NCI-H2171 (cell line): ENCODE results near the gene SOD2.
"Not testable (repeated sequence)": the region's sequence is repeated elsewhere in the genome, so short reads cannot be mapped to it uniquely, and the experiment has no call there.

Source experiments
- DNase-seq: peaks from one replicate; lab custom pipeline; 2025; lab: John Stamatoyannopoulos, UW

The SOD2 gene

GRCh38 chr6:159716247-159717096 is 23.4 kb upstream of the SOD2 start:
- DNase-seq, result no peak

GRCh38 chr6:159715605-159716004 is 22.6 kb upstream of the SOD2 start:
- no peak for DNase-seq

GRCh38 chr6:159715166-159715565 is 22.1 kb upstream of the SOD2 start:
- DNase-seq, result no peak

- DNase-seq, result no peak
Observed at GRCh38 chr6:159714404-159714803, 21.4 kb upstream of the SOD2 start.

- DNase-seq, result no peak
Observed at GRCh38 chr6:159713984-159714383, 20.9 kb upstream of the SOD2 start.

DNA sequence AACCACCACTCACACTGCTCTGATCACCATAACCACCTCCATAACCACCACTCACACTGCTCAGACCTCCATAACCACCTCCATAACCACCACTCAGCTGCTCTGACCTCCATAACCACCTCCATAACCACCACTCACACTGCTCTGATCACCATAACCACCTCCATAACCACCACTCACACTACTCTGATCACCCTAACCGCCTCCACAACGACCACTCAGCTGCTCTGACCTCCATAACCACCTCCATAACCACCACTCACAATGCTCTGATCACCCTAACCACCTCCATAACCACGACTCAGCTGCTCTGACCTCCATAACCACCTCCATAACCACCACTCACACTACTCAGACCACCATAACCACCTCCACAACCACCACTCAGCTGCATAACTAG is 19.3 kb upstream of the SOD2 start:
- not testable (repeated sequence) for DNase-seq

DNA sequence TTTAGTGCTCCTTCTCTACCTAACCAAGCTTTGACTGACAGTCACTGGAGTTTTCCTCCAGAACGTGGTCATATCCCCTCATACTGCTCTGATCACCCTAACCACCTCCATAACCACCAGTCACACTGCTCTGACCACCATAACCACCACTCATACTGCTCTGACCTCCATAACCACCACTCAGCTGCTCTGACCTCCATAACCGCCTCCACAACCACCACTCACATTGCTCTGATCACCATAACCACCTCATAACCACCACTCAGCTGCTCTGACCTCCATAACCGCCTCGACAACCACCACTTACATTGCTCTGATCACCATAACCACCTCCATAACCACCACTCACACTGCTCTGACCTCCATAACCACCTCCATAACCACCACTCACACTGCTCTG is 17.6 kb upstream of the SOD2 start:
- DNase-seq, result not testable (repeated sequence)

GRCh38 chr6:159701413-159701999 is 8.5 kb upstream of the SOD2 start:
- no peak for DNase-seq

DNA sequence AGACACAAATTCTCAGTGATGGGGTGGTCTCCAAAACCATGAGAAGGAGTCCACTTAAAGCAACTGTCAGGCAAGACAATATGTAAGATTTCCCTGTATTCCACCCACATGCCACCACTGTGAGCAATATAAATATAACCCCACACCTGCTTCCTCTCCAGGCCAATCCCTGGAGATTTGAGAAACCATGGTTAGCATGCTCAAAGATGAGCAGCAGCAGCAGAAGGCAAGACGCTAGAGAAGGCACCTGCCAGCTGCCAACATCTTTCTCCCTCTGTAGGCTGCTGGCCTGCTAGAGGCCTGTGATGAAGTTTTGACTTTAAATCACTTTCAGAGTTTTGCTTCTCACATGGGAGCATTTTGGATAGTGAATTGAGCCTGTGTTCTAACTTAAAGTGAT is 7.9 kb upstream of the SOD2 start:
- DNase-seq, result peak; percentile 78

GRCh38 chr6:159695984-159696383 is 2.9 kb upstream of the SOD2 start:
- DNase-seq, result no peak

DNA sequence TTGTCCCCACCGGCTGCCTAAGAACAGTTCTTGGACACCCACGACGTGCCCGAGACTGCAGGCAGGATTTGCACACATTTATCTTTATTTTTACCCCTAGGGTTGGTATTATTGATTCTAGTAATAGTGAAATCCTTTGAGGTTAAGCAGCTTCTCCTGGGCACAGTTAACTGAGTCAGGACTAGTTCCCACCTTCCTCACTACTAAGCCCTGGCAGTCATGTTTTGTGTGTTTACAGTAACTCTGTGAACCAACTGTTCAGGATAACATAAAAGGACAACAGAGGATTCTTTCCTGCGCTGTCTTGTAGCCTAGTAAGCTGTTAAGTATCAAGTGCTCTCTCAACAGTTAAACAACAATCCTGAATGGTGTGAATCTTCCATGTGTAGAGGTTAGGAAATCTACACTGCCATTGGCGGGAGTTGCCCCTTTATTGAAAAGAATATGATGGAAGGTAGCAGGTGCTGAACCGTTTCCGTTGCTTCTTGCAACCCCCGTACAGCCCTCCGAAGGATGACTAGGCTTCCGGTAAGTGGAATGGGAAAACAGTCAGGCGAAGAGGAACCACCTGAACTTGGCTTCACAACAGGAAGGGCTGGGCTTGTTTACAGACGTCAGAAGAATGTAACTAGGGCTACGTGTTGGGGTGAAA is 979 bp upstream of the SOD2 start:
- DNase-seq, result no peak

DNA sequence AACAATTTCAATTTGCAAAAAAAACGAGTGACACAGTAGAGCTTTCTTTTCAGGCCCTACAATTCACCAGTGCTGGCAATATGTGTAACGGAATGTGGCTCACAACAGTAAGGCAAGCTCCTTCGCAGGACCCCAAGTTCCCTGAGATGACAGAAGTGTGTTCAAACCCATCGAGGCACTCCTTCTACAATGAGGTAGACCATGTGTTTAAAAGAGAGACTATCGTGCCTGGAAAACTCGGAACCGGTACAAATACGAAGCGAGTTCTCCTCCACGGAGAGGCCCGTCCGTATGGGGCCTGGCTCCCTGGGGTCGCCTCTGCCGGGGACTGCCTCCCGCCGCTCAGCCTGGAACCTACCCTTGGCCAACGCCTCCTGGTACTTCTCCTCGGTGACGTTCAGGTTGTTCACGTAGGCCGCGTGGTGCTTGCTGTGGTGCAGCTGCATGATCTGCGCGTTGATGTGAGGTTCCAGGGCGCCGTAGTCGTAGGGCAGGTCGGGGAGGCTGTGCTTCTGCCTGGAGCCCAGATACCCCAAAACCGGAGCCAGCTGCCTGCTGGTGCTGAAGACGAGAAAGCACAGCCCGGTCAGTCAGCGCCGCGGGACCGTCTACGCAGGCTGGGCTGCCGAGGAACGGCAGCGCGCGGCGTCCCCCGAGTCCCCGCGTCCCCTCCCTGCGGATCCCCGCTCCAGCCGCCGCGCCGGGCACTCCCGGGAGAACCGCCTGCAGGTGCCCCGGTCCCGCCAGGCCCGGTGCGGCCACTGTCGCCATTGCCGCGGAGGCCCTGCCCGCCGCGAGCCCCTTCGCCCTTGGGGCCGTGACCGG is 526 bp downstream of the SOD2 start:
- DNase-seq, result peak; percentile 32

DNA sequence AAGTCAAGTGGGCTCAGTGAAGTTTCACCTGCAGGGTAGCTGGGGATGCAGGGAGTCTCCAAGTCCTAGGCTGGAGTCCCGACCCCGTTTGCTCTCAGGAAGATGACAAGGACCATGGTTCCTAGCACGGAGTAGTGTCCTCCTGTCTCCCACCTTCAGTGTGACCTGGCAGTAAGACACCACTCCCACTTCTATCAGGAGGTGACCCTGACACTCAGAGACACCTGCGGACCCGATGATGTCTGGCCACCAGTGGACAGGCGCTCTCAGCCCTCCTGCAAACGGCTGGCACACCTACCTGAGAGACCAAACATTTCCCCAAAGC is 1.1 kb downstream of the SOD2 start:
- DNase-seq, result no peak

- DNase-seq, result peak; percentile 16
Observed at GRCh38 chr6:159691133-159691962, 1.7 kb downstream of the SOD2 start.

DNA sequence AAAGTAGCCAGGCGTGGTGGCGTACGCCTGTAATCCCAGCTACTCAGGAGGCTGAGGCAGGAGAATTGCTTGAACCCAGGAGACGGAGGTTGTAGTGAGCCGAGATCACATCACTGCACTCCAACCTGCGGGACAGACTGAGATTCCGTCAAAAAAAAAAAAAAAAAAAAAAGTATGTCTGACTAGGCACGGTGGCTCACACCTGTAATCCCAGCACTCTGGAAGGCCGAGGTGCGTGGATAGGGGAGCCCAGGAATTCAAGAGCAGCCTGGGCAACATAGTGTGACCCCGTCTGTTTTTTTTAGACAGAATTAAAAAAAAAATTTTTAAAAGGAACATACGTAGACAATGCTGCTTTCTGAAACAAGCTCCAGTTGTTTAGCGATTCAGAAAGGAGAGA is 2.9 kb downstream of the SOD2 start:
- DNase-seq, result not testable (repeated sequence)

DNA sequence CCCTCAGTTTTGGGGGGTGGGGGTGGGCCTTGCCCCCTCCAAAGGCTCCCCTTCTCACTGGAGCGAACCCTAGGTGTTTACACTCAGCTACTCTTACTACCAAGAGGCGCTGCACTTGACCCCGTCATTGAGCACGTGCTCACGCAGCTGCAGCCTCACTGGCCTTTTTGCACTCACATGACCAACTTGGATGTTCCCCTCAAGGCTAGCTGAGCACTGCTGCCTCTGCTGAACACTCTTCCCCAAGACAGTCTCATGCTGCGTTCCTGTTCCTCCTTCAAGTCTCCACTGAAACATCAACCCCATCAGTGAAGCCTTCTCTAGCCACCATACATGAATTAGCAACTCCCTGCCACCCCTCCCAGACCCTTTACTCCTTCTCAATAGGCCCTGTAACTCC is 4.0 kb downstream of the SOD2 start:
- DNase-seq, result no peak

DNA sequence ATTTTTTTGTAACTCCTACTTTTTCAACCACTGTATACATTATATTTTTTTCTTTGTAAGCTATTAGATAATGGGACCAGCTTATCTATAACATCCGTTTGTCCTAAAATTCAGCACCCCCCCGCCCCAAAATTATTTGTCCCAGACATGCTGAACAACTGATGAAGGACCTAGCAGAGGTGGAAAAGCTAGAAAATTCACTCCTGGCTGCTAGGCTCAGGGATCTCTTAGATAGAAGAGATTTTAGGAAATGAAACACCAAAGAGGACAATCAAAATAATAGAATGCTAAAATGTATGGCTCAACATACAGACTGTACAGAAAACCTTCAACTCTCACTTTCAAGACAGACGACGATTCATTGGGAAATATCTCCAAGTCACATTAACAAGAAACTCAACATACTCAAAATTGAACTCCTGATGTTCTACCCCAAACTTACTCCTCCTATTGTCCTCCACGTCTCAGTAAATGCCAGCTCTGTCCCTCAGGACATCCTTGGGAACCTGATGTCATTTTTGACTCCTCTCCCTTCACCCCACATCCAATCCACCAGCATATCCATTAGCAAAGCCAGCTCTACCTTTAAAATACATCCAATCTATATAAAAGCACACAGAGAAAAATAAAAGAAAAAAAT is 4.7 kb downstream of the SOD2 start:
- no peak for DNase-seq

GRCh38 chr6:159687341-159687740 is 5.7 kb downstream of the SOD2 start:
- DNase-seq, result no peak

GRCh38 chr6:159686703-159687102 is 6.3 kb downstream of the SOD2 start:
- no peak for DNase-seq

- DNase-seq, result no peak
Observed at GRCh38 chr6:159686040-159686439, 7.0 kb downstream of the SOD2 start.

GRCh38 chr6:159684013-159684304 is 9.1 kb downstream of the SOD2 start:
- no peak for DNase-seq
